ENCODE results near the gene FNDC1. TPM values are rescaled to one million over a fixed set of nuclear protein-coding genes. Genes with fewer than 3 reads are reported as not detected.

Gene FNDC1
- total and polyA plus RNA-seq, 3 donors from 2014 or later, result 0.87 to 4.9 (median 1.7) TPM

GRCh38 chr6:159161839-159162238 lies 7.4 kb upstream of the FNDC1 start:
- no peaks in the 10 kb centered on the region for H3K27me3 ChIP-seq
- no peaks in the 10 kb centered on the region for H3K36me3 ChIP-seq (ENCODE audit: low read depth, missing control alignments)
- no peak overlapping the region for H3K27ac ChIP-seq
- H3K4me3 ChIP-seq, result no peak overlapping the region
- TF ChIP-seq POLR2A (IDR thresholded peaks at IDR 0.05), result no peak
- no peak for TF ChIP-seq CTCF (IDR thresholded peaks at IDR 0.05)
- H3K9me3 ChIP-seq, result no peaks in the 10 kb centered on the region
- no peaks in the 10 kb centered on the region for H3K4me1 ChIP-seq
- no peak for DNase-seq
- WGBS, 2 donors, result 83 to 89% methylated on average over 3 of the region's 3 CpGs
- intact Hi-C loops (cut with DNase I; ENCODE audit: low total_unique reads), result no loop called here

GRCh38 chr6:159163901-159164370 lies 5.3 kb upstream of the FNDC1 start:
- WGBS, 2 donors, result 74 to 80% methylated on average over 3 to 5 of the region's 5 CpGs
- DNase-seq, result no peak
- Histone ChIP-seq H3K4me1 (no peaks in the 10 kb centered on the region), H3K9me3 (no peaks in the 10 kb centered on the region), H3K27me3 (no peaks in the 10 kb centered on the region), H3K4me3 (no peak overlapping the region), H3K36me3 (ENCODE audit: low read depth, missing control alignments) (no peaks in the 10 kb centered on the region), H3K27ac (no peak overlapping the region)
- TF ChIP-seq CTCF (IDR thresholded peaks at IDR 0.05), result no peak
- intact Hi-C loops (cut with DNase I; ENCODE audit: low total_unique reads), result no loop called here

- no peaks in the 10 kb centered on the region for H3K9me3 ChIP-seq
- peaks cover 7% of the 10 kb centered on the region for H3K4me1 ChIP-seq
- no peaks in the 10 kb centered on the region for H3K27me3 ChIP-seq
- 1 to 4% methylated on average over 31 to 43 of the region's 43 CpGs for WGBS, 2 donors
- DNase-seq, result peak; percentile 73
- H3K27ac ChIP-seq, result no peak overlapping the region
- peak overlapping the region; percentile 34 to 55 for H3K4me3 ChIP-seq
- H3K36me3 ChIP-seq (ENCODE audit: low read depth, missing control alignments), result no peaks in the 10 kb centered on the region
- TF ChIP-seq CTCF (IDR thresholded peaks at IDR 0.05) (no peak), POLR2A (IDR thresholded peaks at IDR 0.05) (no peak)
- intact Hi-C loops (cut with DNase I; ENCODE audit: low total_unique reads), result no loop called here
These were observed 536 bp upstream of the FNDC1 start for GRCh38 chr6:159168536-159169192.

- Histone ChIP-seq H3K9me3 (no peaks in the 10 kb centered on the region), H3K36me3 (ENCODE audit: low read depth, missing control alignments) (no peaks in the 10 kb centered on the region), H3K27ac (no peak overlapping the region), H3K27me3 (no peaks in the 10 kb centered on the region), H3K4me3 (peak overlapping the region; percentile 34 to 54), H3K4me1 (peaks cover 10% of the 10 kb centered on the region)
- DNase-seq, result peak; percentile 43
- TF ChIP-seq CTCF (IDR thresholded peaks at IDR 0.05) (no peak), POLR2A (IDR thresholded peaks at IDR 0.05) (no peak)
- WGBS, 2 donors, result 1% methylated on average over 44 to 73 of the region's 87 CpGs
- intact Hi-C loops (cut with DNase I; ENCODE audit: low total_unique reads), result no loop called here
These were observed 545 bp downstream of the FNDC1 start for GRCh38 chr6:159169557-159170332.
